NT2/D1 (cell line): Measurements from ENCODE around the gene TRABD2A.

Experiments
- SUZ12 ChIP-seq: IDR thresholded peaks from 2 replicates; pipeline ENCODE4 v1.6.1; 2011; ENCODE audit not compliant: insufficient read length, insufficient read depth; ENCODE audit errors: extremely low read depth
- YY1 ChIP-seq: IDR thresholded peaks from 2 replicates; pipeline ENCODE4 v1.6.1; 2011; ENCODE audit not compliant: insufficient read length, insufficient read depth
- ZNF274 ChIP-seq: IDR thresholded peaks from 2 replicates; pipeline ENCODE4 v1.6.1; 2011; ENCODE audit warnings: mild to moderate bottlenecking, low read depth, low read length

GRCh38 chr2:84799772-84800171, 81.1 kb downstream of the TRABD2A start:
- TF ChIP-seq SUZ12 (no peak), ZNF274 (no peak), YY1 (no peak)
